ENCODE results near the gene IFNGR2.
"Not testable (repeated sequence)": the region's sequence is repeated elsewhere in the genome, so short reads cannot be mapped to it uniquely, and the experiment has no call there.

The IFNGR2 gene

DNA sequence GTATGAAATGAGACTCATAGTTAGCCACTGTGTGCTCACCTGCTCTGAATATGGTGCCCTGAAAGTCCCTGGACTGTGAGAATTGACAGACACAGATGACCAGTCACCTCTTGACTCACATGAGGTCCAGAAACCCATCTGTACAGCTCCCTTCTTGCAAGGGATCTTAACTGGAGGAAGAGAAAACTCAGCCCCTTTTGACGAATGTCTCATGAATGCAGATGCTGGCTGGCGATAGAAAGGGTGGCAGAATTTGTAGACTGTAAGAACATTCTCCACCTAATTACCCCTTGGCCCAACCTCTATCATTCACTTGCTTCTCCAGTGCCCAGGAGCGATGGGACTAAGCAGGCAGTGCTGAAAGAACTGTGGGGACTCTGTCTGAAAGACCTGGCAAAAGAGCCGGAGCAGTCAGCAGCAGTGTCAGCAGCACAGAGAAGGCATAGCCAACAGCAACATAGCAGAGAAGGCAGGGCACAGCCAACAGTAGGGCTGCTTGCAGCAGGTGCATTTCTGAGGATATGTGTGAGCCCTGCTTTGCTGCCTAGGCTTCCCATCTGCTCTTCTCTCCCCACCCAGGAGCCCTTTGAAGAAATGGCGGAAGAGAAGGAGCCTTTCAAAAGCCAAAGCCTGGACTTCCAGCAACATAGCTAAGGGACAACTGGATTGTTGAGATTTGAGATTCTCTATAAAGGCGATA, 25.8 kb upstream of the IFNGR2 start:
- DNase-seq: peak in 6 of 51 donors; percentile 6 to 17 (median 12)

DNA sequence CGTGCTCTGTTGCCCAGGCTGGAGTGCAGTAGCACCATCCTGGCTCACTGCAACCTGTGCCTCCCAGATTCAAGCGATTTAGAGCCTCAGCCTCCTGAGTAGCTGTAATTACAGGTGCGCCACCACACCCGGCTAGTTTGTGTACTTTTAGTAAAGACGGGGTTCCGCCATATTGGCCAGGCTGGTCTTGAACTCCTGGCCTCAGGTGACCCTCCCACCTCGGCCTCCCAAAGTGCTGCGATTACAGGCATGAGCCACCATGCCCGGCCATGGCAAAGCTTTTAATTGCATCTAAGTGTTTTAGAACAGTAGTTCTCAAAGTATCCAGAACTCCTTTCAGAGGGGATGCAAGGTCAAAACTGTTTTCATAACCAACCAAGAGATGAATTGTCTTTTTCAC, 25.1 kb upstream of the IFNGR2 start:
- DNase-seq: no peak

DNA sequence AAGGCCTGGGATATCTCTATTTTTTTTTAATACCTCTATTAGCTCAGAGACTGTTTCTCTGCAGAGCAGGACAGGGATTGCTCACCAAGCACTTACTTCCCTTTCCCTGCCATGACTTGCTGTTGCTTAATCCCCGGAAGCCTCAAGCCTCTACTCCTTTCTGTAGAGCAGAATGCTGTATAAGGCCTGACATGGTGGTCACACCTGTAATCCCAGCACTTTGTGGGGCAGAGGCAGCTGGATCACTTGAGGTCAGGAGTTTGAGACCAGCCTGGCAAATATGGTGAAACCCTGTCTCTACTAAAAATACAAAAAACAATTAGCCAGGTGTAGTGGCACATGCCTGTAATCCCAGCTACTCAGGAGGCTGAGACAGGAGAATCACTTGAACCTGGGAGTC, 23.3 kb upstream of the IFNGR2 start:
- DNase-seq: peak in 2 of 51 donors; percentile 8 to 11

DNA sequence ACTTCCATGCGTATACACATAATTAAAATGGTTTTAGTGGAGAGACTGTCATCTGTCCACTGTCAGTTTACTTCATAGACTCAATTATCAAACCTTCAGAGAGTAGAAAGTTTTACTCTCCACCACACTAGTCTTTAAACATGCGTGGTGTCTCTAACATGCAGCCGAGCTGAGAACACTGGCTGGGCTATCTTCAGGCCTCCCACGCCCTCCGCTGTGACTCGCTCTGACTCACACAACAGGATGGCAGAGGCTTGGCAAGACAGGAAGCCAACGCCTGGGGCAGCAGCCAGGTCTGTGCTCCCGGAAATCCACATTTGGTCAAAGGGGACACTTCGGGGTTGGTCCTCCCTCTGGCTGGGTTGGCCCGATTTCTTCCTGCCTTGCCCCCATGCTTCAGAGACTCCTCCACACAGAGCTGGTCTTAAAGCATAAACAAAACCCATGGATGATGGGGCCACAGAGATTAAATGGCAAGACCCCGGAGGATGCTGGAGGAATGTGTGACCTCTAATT, 22.7 kb upstream of the IFNGR2 start:
- peak in 39 of 51 donors; percentile 8 to 88 (median 57) for DNase-seq

DNA sequence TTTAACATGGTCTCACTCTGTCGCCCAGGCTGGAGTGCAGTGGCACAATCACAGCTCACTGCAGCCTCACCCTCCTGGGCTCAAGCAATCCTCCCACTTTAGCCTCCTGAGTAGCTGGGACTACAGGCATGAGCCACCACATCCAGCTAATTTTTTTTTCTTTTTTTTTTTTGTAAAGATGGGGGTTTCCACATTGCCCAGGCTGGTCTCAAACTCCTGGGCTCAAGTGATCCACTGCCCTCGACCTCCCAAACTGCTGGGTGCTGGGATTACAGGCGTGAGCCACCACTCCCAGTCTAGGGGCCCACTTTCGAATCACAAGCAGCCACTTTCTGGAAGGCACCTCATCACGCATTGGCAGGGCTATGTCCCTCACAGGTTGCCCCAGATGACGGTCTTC, 21.8 kb upstream of the IFNGR2 start:
- not testable (repeated sequence) for DNase-seq

DNA sequence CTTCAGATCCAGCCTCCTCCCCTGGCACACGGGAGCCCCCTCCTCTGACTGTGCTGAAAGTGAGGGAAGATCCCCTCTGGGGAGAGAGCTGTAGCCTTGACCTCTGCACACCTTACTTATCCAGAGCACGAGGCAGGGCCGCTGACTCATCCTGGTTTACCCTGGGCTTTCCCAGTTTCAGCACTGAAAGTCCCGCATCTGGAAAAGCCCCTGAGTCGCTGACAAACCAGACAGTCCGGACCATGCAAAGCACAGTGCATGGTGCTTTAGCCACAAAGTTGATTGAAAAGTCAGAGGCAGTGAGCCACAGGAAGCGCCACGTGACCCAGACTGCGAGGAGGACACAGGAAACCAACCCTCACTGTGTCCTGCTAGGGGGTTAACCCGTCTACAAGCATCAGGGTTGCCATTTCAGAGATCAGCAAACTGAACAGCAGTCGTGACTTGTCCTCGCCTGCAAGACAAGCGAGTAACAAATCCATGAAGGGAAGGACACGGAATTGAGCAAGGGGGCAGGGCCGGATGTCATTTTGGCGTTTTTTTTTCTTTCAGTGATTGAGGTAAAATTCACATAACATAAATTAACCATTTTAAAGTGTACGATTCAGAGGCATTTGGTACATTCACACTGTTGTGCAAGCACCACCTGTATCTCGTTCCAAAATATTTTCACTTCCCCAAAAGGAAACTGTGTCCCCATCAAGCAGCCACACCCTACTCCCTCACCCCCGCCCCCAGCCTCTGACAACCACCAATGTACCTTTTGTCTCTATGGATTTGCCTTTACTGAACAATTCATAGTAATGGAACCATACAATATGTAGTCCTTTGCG, 19.9 kb upstream of the IFNGR2 start:
- DNase-seq: peak in 8 of 51 donors; percentile 7 to 18 (median 10)

DNA sequence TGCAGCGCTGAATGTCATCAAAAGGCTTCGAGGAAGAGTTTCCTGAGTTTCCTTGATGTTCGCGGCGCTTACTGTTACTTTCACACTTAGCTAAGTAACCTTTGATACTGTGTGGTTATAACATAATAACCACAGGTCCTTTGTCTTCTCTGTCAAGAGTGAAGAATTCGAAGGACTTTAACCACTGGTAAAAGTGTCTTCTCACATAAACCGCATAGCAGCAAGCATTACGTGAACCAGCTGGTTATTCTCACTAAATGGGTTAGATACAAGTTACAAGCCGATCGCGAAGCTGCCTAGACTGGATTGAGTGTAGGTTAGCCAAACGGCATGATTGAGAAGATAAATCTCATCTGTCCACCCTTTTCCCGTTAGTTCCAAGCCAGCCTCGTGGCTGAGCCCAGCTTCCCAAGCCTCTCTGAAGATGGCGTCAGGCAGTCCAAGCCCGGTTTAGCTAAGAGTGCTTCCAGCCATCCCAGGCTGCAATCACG, 18.3 kb upstream of the IFNGR2 start:
- no peak for DNase-seq

DNA sequence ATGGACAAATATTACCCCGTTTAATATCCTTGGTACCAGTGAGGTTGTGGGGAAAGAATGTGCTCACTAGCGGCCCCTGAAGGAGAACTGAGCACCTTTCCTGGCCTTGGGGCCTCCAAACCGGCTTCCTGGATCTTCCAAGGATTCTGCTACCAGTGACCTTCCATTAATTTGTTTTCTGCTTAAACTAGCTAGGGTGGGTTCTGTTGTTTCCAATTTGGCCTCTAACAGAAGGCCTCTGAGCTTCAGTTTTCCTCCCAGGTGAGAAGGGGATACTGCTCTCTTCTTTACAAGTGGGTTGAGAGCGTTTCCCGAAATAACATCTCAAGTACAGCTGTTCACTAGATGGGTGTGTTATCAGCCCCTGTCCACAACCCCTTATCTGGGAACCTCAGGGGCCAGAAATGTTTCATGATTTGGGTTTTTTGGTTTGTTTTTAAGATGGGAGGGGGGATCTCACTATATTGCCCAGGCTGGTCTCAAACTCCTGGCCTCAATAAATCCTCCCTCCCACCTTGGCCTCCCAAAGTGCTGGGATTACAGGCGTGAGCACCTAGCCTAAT, 16.9 kb upstream of the IFNGR2 start:
- no peak for DNase-seq

DNA sequence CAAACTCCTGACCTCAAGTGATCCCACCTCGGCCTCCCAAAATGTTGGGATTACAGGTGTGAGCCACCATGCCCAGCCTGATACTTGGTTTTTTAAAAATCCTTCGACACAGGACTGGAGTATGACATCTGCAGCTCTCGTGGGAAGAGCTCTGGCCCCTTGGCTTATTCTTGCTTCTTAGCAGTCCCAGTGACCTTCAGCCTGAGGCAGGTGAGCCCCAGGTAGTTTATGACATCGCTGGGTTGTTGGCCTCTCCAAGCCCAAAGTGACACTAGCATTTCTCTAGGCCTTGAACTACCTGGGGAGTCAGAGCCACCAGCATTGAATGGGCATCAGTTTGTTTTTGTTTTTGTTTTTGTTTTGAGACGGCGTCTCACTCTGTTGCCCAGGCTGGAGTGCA, 15.9 kb upstream of the IFNGR2 start:
- DNase-seq: no peak

DNA sequence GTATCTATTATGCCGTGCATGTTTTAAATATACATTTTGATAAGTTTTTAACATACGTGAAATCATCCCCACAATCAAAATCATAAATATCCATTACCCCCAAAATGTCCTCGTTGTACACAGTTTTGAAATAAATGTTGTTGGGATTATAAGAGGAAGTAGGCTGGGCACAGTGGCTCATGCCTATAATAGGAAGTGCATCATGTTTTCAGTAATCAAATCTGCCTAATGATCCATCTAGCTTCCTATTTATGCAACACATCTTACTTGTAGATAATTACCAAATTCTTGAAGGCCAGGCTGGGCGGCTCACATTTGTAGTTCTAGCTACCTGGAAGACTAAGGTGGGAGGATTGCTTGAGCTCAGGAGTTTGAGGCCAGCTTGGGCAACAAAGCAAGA, 15.0 kb upstream of the IFNGR2 start:
- no peak for DNase-seq

DNA sequence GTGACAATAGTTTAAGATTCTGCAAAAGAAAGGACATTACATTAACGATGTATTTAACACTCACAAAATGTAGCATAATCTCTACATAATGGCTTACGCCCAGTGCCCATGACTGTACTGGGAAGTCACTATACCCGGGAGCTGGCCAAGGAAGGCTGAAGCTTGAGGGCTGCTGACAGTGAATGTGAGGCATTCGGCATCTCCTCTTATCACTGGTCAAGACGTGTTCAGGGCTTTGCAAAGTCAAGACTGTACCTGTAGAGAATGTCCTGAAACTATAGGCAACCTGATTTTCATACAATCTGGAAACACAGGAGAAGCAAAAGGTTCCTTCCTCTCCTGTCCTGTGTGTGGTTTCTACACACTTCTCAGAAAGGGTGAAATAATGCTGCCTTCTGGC, 12.7 kb upstream of the IFNGR2 start:
- no peak for DNase-seq

DNA sequence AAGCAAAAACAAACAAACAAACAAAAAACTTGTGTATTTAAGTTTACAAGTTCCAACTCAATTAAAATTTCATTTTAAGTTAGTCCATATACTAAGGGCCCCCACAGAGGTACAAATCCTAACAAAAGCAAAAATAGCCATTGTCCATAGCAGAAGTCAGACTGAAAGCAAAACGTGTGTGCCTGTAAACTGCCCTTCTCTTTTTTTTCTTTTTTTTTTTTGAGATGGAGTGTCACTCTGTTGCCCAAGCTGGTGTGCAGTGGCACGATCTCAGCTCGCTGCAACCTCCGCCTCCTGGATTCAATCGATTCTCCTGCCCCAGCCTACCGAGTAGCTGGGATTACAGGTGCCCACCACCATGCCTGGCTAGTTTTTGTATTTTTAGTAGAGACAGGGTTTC, 11.6 kb upstream of the IFNGR2 start:
- DNase-seq: no peak

DNA sequence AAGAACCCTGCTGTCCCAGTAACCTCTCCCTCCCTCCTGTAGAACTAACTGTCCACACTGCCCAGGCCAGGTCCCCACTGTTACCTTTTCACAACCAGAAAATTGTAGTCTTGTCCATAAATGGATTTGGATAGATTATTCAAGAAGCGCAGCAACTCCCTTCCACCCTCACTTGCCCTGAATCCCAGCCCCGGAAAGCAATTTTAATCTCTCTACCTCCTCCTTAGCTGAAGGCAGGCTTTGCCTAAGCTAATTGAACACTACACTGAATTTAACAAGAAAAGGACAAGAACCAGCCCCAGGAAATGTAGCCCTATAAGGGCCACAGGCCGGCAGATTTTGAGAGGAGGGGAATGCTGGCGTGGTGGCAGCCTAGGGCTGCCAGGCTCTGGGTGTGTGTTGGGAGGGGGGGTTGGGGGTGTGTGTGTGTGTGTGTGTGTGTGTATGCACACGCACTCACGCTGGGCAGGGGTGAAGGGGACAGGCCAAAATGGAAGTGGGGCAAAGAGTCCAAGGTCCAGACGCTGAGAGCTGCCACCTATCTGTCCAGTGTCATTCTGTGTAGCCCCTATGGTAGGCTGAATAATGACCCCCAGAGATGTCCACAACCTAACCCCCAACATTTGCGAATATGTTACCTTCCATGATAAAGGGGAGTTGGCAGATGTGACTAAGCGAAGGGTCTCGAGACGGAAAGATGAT, 10.8 kb upstream of the IFNGR2 start:
- no peak for DNase-seq

DNA sequence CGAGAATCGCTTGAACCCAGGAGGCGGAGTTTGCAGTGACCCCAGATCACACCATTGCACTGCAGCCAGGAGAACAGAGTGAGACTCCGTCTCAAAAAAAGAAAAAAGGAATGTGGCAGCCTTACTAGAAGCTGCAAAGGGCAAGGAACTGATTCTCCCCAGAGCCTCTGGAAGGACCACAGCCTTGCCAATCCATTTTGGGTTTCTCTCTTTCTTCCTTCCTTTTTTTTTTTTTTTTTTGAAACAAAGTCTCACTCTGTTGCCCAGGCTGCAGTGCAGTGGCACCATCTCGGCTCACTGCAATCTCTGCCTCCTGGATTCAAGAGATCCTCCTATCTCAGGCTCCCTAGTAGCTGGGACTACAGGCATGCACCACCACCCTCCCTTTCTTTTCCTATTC, 9.9 kb upstream of the IFNGR2 start:
- DNase-seq: no peak

DNA sequence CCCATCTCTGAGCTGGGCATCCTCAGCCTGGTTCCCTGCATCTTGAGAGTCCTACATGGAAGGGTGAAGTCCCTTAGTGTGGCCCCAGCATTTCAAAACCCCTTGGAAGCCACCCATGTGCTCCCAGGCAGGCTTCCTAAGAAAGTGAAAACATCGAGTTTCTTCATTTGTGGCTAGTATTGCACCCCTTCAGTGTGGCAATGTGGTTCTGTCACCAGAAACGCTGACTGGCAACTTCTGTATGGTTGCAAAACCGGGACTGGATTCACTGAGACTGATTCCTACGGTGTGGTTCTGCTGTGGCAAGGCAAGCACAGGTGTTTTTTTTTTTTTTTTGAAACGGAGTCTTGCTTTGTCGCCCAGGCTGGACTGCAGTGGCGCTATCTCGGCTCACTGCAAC, 9.0 kb upstream of the IFNGR2 start:
- peak in 8 of 51 donors; percentile 4 to 42 (median 14) for DNase-seq

DNA sequence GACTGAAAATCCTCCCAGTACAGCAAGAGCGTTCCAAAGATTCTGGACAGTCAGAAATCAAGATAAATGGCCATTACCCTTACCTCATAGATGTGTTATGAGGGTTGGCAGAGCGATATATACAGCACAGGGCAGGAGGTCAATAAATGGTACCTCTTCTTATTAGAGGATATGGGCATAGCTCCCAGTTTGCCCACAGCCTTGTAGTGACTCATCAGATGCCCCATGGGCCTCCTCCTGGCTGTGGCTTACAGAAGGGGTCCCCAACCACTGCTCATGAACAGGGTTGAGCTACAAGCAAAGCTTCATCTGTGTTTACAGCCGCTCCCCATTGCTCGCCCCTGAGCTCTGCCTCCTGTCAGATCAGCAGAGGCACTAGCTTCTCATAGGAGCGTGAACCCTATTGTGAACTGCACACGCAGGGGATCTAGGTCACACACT, 7.3 kb upstream of the IFNGR2 start:
- no peak for DNase-seq

DNA sequence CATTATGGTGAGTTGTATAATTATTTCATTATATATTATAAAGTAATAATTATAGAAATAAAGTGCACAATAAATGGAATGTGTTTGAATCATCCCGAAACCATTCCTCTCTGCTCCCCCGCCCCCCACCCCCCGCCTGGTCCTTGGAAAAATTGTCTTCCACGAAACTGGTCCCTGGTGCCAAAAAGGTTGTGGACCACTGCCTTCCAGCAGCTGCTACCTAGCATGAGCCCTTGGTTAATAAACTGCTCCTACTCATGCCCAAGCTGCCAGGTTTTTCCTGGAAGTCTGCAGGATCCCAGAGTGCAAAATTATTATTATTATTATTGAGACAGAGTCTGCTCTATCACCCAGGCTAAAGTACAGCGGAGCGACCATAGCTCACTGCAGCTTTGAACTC, 6.8 kb upstream of the IFNGR2 start:
- DNase-seq: no peak

DNA sequence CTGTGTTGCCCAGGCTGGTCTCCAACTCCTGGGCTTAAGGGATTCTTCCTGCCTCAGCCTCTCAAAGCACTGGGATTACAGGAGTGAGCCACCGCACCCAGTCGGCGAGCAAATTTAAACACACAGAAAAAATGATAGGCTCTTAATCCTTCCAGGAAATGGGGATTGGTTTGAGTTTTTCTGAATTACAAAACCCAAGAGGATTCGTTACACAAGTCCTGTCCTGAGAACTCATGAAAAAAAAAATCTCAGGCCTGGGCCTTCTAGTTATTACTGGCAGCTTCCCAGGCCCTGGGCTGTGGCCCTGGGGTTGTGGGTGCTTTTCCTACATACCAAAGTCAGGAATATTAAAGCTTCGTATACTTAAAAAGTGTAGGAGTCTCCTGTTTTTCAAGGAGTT, 6.3 kb upstream of the IFNGR2 start:
- no peak for DNase-seq

DNA sequence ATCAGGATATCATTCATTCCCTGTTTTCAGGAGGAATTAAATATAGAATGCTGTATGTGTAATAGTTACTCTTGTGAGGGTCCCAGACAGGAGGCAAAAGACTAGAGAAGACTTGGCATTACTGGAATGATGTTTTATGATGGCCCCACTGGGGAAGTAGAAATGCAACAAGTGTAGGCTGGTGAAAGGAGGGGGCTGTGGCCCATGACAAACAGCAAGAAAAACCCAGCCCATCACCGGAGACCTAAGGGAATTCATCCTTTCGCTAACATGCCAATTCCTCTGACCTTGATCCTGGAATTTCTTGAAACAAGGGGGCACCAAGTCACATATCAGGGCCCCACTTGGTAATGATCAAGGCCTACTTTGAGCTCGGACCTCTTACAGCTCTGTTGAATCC, 5.5 kb upstream of the IFNGR2 start:
- no peak for DNase-seq

DNA sequence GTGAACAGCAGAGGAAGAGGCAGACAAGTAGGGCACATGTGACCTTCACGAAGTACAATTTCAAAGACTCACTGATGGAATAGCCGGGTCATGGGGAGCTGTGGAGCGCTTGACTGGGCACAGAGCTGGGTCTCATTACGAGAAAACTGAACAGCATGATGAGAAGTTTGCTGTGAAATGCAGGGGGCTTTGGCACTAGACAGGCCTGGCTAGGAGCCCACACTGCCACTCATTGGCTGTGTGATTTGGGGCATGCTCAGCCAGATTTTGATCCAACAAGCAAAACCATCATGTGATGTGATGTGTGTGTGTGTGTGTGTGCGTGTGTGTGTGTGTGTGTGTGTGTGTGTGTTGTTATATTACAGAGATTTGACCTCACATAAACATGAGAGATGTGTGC, 4.9 kb upstream of the IFNGR2 start:
- DNase-seq: no peak

DNA sequence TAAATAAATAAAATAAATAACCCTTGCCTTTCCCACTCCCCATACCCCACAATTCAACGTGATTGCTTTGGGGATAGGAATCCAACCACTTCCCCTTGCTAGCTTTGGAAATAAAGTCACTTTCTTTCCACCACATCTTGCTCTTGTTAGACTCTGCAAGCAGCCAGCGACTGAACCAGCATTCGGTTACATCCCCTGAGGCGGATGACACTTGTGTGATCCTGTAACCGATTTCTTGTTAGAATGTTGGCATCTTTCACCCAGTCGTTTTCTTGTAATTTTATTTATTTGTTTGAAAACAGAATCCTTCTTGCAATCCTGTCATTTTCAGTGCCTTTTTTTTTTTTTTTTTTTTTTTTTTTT, 1.6 kb upstream of the IFNGR2 start:
- DNase-seq: no peak
